GM18508 (cell line): ENCODE data around the gene MRPL42.
"Not testable (repeated sequence)": the region's sequence is repeated elsewhere in the genome, so short reads cannot be mapped to it uniquely, and the experiment has no call there.

Experiments used
- ATAC-seq: cut with Tn5 transposase; IDR thresholded peaks from one replicate; pipeline ENCODE4 v1.9.1; 2021; ENCODE audit warnings: moderate number of reproducible peaks; ENCODE audit not compliant: insufficient read depth, unreplicated experiment

MRPL42 gene

DNA sequence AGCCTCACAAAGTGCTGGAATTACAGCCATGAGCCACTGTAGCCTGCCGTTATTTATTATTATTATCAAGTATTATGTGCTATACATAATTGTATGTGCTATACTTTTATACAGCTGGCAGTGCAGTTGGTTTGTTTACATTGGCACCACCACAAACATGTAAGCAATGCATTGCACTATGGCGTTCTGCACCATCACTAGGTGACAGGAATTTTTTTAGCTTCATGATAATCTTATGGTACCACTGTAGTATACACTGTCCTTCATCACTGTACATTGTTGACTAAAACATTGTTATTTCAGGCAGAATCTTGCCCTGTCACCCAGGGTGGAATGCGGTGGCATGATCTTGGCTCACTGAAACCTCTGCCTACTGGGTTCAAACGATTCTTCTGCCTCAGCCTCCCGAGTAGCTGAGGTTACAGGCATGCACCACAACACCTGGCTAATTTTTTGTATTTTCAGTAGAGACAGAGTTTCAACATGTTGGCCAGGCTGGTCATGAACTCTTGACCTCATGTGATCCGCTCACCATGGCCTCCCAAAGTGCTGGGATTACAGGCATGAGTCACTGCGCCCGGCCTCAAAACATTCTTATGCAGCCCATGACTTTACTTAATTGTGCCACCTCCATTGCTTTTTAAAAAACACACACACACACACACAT lies 17.1 kb downstream of the MRPL42 start:
- no peak for ATAC-seq

GRCh38 chr12:93492808-93493207 lies 25.5 kb downstream of the MRPL42 start:
- not testable (repeated sequence) for ATAC-seq

GRCh38 chr12:93494096-93494495 lies 26.8 kb downstream of the MRPL42 start:
- ATAC-seq, result no peak

DNA sequence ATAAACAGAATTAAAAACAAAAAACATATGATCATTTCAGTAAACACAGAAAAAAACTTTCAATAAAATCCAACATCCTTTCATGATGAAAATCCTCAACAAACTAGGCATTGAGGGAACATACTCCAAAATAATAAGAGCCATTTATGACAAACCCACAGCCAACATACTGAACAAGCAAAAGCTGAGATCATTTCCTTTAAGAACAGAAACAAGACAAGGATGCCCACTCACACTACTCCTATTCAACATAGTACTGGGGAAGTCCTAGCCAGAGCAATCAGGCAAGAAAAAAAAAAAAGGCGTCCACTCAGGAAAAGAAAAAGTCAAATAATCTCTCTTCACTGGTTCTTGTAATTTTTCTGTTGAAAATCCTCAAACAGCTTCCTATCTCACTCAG lies 30.1 kb downstream of the MRPL42 start:
- no peak for ATAC-seq

DNA sequence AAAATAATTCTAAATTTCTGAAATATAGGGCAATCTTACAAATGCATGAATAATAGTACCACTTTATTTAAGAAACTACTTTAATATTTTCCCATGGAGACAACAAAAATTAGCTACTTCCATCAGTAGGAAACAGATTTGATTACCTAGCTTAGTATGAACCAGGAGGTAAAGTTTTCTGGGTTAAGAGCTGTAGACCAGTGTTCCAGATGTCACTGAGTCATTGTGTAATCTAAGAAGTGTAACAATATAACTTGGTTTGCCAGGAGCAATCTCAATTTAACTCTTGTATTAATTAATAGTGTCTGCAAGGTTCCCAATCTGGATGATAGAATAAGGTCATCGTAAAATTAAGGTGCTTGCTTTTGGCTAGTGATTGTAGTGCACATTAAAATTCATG lies 31.5 kb downstream of the MRPL42 start:
- ATAC-seq, result not testable (repeated sequence)

- no peak for ATAC-seq
These were observed 32.9 kb downstream of the MRPL42 start for GRCh38 chr12:93500201-93500600.

GRCh38 chr12:93500667-93501066 lies 33.4 kb downstream of the MRPL42 start:
- ATAC-seq, result no peak

DNA sequence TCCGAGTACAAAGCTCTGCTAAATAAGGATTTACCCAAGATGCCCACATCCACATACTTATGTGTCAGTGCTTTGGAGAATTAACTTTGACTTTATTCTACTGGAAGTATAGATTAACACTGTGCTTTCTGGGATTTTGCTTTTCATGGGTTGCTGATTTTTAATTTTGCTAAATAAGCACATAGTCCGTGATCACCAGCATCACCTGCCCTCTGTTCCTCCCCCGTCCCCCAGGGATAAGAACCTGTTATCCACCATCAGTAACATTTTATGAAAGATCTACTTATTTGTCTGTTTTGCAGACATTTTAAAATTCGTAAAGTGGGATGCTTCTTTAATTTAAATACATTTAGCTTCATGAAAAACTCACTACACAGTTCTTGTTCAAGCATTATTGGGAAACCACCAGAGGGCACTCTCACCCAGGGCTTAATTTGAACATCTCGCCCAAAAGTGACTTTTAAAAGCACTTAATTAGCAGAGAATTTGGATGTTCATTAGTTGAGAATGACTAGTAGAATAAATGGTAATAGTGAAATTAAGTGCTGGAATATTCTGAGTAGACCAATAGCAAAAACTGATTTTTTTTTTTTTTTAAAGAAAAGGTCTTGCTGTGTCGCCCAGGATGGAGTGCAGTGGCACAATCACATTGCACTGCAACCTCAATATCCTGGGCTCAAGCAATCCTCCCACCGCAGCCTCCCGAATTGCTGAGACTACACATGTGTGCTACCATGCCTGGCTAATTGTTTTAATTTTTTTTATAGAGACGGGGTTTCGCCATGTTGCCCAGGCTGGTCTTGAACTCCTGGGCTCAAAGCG lies 35.7 kb downstream of the MRPL42 start:
- no peak for ATAC-seq

GRCh38 chr12:93507165-93507564 lies 39.9 kb downstream of the MRPL42 start:
- ATAC-seq, result no peak

DNA sequence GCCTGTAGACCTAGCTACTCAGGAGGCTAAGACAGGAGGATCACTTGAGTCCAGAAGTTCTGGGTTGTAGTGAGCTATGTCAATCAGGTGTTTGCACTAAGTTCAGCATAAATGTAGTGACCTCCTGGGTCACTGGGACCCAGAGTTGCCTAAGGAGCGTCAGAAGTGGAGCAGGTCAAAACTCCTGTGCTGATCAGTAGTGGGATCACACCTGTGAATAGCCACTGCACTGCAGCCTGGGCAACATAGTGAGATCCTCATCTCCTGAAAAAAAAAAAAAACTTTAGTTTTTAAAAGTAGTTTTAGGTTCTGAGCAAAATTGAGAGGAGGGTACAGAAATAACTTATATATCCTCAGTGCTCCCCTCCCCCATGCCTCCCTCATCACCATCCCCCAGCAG lies 42.2 kb downstream of the MRPL42 start:
- ATAC-seq, result no peak

- no peak for ATAC-seq
These were observed 47.5 kb downstream of the MRPL42 start for GRCh38 chr12:93514853-93515252.

GRCh38 chr12:93518725-93519124 lies 51.4 kb downstream of the MRPL42 start:
- no peak for ATAC-seq

DNA sequence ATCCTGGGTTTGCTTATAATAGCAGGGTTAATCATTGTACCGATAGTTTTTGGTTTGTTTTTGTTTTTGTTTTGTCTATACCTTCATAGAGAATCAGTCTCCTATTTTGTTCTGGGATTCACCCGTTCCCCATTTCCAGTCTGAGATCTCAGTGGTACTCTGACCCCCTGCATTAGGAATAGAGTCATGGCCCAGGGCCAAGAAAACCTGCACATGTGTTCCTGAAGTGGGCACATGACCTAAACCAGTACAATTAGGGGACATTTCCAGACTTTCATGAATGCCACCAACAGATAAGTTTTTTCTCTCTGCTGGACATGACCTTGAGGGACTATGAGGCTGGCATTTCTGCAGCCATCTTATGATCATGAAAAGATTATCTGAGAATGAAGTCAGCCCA lies 52.5 kb downstream of the MRPL42 start:
- no peak for ATAC-seq

- no peak for ATAC-seq
These were observed 53.1 kb downstream of the MRPL42 start for GRCh38 chr12:93520454-93520853.

DNA sequence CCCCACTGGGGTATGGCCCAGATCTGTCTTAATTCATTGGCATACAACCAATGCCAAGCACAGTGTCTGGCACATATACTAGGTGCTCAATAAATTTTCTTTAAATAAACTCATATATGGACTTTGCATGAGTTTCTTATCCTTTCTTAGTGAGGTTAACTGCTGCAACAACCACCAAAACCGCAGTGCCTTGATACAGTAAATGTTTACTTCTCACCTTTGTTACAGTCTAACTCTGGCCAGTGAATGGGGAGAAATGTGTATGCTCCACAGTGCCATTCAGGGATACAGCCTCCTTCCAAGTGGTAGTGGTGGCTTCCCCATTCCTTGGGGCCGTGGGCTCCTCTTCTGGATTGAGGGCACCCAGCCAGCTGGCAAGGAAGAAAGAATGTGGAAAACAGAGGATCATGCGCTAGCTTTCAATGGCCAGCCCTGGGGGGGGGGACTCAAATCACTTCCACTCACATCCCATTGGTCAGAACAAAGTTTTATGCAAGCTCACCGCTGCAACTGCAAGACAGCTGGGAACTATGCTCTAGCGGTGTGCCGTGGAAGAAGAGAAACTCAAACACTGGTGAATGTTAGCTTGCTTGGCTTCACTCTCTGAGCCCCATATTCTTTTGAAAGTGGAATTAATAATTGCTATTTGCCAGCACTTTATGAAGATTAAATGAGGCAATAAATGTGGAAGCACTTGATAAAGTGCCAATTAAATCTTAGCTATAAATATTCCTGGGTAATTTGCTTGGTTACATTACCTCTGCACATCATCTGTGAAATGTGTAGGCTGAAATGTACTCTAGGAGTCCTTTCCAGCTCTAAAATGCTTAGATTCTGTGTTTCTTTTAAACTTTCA lies 54.1 kb downstream of the MRPL42 start:
- ATAC-seq, result no peak

GRCh38 chr12:93524386-93525133 lies 57.2 kb downstream of the MRPL42 start:
- no peak for ATAC-seq

GRCh38 chr12:93526786-93527428 lies 59.6 kb downstream of the MRPL42 start:
- no peak for ATAC-seq

DNA sequence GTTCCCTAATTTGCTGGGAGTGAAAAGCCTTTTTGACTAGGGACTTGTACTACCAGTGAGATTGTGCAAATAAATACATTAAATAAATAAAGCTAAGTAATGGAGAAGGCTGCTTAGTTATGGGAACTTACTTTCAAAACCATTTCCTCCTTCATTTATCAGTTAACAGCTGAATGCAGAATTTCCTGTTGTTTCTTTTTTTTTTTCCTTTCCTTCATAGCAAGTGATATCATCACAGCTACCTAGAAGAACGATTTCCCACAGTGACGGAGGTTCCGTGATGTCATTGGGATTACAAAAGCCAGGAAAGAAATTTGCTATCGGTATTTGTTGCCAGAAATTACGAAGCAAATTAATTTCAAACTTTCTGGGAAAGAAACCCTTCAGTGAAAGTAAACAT lies 63.0 kb downstream of the MRPL42 start:
- ATAC-seq, result no peak

- no peak for ATAC-seq
These were observed 66.0 kb downstream of the MRPL42 start for GRCh38 chr12:93533310-93533709.
